ENCODE data around the gene SH3BGRL3.

DNA sequence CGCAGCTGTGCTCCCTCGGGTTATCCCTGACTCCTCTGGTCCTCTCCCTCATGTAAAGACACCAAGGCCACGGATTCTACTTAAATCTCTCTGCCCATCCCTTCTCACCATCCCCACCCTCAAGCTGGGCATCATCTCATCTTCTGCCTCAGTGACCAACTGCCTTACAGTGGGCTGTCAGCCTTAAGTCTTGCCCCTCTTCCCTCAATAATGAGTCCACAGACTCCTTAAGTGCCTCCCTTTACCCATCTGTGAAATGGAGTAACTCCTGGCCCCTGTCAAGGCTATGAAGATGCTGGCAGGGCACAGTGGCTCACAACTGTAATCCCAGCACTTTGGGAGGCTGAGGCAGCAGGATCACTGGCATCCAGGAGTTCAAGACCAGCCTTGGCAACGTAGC lies 12.1 kb downstream of the SH3BGRL3 start:
- no peak for TF ChIP-seq CTCF (IDR thresholded peaks at IDR 0.05)
- no peak for TF ChIP-seq POLR2A (IDR thresholded peaks at IDR 0.05)
- TF ChIP-seq POLR2AphosphoS5 (IDR thresholded peaks at IDR 0.05), result no peak
